Brain microvascular endothelial cell (primary cell): ENCODE data around the gene LRFN3.
"Not testable (repeated sequence)": the region's sequence is repeated elsewhere in the genome, so short reads cannot be mapped to it uniquely, and the experiment has no call there.

ENCODE experiments used
- DNase-seq: peaks from one replicate; pipeline ENCODE4 v3.0.0-alpha.2; 2020
- H3K27ac ChIP-seq: fragments of 250-450 bp; sonication (Bioruptor Pico); 2 replicates; pipeline ENCODE4 v1.5.1; 2020; ENCODE audit warnings: mild to moderate bottlenecking, moderate library complexity
- H3K27me3 ChIP-seq: fragments of 250-450 bp; sonication (Bioruptor Pico); replicated peaks from 2 replicates; pipeline ENCODE4 v1.5.1; 2020; ENCODE audit warnings: mild to moderate bottlenecking
- H3K36me3 ChIP-seq: fragments of 250-450 bp; sonication (Bioruptor Pico); replicated peaks from 2 replicates; pipeline ENCODE4 v1.5.1; 2020; ENCODE audit warnings: mild to moderate bottlenecking
- H3K4me3 ChIP-seq: 2 replicates; pipeline ENCODE4 v1.5.1; 2011; ENCODE audit warnings: low read depth, mild to moderate bottlenecking, control low read depth, low read length, moderate library complexity
- in situ Hi-C: cut with HindIII; loops from 2 replicates; pipeline ENCODE4 v1.10.0; 2017; ENCODE audit warnings: low sequenced_read_pairs, low pct_ligation_motif_present
- TF ChIP-seq, protein P1 (sequence below): IDR thresholded peaks from 2 replicates; pipeline ENCODE4 v1.5.1; 2011; ENCODE audit warnings: low read depth, mild to moderate bottlenecking, moderate library complexity, low read length, control low read depth, inconsistent platforms; ENCODE audit errors: missing control alignments

Gene LRFN3

DNA sequence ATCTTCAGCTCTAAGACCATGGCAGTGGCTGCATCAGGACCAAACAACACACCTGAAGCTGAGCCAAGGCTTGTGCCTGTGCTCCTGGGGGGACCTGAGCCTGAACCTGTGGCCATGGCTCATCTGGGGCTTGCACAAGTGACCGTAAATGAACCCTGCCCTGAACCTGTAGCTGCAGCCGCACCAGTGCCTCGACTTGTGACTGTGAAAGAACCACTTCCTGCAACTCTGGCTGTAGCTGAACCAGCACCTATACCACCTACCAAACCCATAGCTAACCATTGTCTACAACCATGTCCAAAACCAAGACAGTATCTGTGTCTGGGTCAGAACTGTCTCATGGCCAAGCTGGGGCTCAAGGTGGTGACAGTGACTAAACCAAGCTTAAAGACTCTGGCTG lies 30.6 kb downstream of the LRFN3 start:
- TF ChIP-seq, protein P1, sequence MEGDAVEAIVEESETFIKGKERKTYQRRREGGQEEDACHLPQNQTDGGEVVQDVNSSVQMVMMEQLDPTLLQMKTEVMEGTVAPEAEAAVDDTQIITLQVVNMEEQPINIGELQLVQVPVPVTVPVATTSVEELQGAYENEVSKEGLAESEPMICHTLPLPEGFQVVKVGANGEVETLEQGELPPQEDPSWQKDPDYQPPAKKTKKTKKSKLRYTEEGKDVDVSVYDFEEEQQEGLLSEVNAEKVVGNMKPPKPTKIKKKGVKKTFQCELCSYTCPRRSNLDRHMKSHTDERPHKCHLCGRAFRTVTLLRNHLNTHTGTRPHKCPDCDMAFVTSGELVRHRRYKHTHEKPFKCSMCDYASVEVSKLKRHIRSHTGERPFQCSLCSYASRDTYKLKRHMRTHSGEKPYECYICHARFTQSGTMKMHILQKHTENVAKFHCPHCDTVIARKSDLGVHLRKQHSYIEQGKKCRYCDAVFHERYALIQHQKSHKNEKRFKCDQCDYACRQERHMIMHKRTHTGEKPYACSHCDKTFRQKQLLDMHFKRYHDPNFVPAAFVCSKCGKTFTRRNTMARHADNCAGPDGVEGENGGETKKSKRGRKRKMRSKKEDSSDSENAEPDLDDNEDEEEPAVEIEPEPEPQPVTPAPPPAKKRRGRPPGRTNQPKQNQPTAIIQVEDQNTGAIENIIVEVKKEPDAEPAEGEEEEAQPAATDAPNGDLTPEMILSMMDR, result no peak
- in situ Hi-C loops, result no loop called here

DNA sequence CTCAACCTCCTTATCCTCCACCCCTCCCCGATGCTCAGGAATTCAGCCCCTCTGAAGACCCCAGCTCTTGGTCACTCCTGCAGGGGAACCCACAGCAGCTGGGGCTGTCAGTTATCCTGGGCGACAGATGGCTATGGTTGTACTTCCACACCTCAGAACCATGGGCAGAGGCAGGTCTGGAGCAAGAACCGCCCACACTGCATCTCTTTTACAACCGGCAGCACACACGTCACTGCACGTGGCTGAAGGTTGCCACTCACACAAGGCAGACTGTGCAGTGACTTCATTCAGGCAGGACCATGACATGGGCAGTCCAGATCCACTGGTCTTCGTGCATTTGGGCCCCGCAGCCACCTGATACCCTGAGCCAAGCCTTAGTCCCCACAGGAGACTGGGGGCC lies 37.3 kb downstream of the LRFN3 start:
- H3K36me3 ChIP-seq, result no peaks in the 10 kb centered on the region
- H3K27me3 ChIP-seq, result no peaks in the 10 kb centered on the region
- in situ Hi-C loops, result no loop called here
- no peak overlapping the region for H3K27ac ChIP-seq
- no peak overlapping the region for H3K4me3 ChIP-seq
- TF ChIP-seq, protein P1, result no peak
- no peak for DNase-seq

More for the DNA sequence above, 30.6 kb downstream of the LRFN3 start:
- H3K27me3 ChIP-seq, result no peaks in the 10 kb centered on the region
- no peak overlapping the region for H3K27ac ChIP-seq
- H3K4me3 ChIP-seq, result no peak overlapping the region
- H3K36me3 ChIP-seq, result no peaks in the 10 kb centered on the region
- no peak for DNase-seq

DNA sequence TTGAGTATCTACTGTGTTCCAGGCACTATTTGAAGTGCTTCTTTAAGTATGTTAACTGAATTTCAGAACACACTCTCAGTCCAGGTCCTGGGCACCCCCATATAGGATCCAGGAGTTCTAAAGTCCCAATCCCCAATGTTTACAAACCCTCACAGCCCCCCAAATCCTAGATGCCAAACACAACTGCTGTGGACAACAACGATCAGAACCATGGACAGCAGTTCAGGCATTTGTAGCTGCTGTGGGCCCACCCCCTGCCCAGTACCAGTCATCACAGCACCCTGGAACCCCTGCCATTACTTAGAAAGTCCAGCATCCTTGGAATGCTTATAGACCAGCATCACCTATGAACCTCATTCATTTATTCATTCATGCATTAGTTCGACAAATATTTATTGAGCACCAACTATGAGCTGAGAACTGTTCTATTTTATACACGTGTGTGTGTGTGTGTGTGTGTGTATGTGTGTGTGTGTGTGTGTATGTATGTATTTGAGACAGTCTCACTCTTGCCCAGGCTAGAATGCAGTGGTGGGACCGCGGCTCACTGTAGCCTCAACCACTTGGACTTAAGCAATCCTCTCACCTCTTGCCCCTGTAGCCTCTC lies 39.5 kb downstream of the LRFN3 start:
- H3K4me3 ChIP-seq, result no peak overlapping the region
- in situ Hi-C loops, result no loop called here
- no peak overlapping the region for H3K27ac ChIP-seq
- TF ChIP-seq, protein P1, result no peak
- H3K36me3 ChIP-seq, result no peaks in the 10 kb centered on the region
- H3K27me3 ChIP-seq, result no peaks in the 10 kb centered on the region
- DNase-seq, result no peak

DNA sequence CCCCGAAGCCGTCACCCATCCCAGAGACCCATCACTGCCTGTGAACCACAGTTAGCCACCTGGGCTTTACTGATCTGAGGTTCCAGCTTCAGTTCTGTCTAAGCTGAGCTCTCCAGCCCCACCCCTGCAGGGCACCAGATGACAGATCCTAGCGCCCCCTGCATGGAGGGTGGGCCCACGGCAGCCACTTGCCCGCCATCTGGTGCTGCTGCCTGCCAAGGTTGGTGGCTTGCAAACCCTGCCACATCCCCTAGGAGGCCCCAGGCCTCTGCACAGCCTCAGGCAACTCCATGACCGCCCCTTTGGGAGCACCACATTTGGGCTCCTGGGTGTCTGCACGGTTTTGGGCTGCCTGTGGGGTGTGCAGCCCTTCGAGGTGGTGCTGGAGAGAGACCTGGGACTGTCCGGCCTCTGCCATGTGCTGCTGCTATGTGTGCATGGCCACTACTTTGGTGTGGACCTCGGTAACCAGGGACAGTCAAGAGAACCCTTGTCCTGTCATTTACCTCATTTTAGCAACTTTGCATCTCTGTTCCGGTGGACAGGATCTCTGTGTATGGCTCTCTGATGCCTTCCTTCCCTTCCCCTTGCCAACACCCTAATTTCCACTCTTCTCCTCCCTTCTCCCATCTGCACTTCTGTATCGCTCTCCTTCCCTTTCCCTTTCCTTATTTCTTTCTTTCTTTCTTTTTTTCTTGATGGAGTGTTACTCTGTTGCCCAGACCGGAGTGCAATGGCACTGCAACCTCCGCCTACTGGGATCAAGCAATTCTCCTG lies 41.5 kb downstream of the LRFN3 start:
- TF ChIP-seq, protein P1, result peak; percentile 32
- in situ Hi-C loops, result no loop called here
- Histone ChIP-seq H3K27ac (no peak overlapping the region), H3K4me3 (no peak overlapping the region), H3K27me3 (no peaks in the 10 kb centered on the region), H3K36me3 (no peaks in the 10 kb centered on the region)
- no peak for DNase-seq

DNA sequence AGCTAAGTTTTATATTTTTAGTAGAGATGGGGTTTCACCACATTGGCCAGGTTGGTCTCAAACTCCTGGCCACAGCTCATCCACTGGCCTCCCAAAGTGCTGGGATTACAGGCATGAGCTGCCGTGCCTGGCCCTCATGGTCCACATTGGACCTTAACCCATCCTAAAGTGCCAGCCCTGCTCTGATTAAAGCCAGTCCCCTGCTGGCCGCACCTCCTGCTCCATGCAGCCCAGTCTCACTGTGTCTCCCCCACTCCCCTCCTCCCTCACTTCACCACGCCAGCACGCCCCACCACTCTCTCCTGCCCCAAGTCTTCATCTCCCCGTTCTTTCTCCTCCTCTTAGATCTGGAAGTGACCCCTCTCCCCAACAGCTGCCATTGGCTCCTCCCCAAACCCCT lies 42.1 kb downstream of the LRFN3 start:
- Histone ChIP-seq H3K36me3 (no peaks in the 10 kb centered on the region), H3K27me3 (no peaks in the 10 kb centered on the region), H3K27ac (no peak overlapping the region), H3K4me3 (no peak overlapping the region)
- TF ChIP-seq, protein P1, result no peak
- in situ Hi-C loops, result no loop called here
- DNase-seq, result no peak

DNA sequence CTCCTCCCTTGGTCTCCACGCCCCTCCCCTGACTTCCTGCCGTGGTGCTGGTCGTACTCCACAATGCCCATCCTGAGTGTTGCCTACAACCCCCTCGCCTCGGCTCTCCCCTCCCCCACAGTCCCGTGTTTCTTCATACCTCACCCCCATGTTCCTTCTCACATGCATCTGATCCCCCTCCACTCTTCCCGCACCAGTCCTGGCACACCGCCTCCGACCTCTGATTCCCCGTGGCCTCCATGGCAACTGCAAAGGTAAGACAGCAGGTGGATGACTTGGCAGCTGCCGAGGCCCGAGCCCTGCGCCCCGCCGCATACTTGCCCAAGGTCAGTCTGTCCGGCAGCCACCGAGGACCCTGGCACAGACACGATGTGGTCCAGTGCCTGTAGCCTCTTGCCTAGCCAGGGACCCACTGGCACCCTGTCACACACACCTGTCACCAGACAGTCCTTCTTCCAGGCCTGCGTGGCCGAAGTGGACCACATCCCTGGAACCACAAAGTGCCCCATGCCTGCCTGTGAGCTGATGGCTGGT lies 42.7 kb downstream of the LRFN3 start:
- no peak overlapping the region for H3K27ac ChIP-seq
- in situ Hi-C loops, result no loop called here
- no peak for DNase-seq

DNA sequence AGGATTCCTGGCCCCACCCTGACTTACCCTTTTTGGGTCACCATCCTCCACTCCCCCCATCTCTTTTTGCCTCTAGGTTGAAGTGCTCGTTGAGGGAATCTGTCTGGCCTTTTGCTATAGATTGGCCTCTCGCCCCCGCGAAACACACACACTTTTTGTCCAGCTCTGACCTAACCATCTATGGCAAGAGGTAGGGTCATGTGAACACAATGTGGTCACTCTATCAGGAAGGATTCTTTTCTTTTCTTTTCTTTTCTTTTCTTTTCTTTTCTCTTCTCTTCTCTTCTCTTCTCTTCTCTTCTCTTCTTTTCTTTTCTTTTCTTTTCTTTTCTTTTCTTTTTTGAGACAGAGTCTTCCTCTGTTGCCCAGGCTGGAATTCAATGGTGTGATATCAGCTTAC lies 44.8 kb downstream of the LRFN3 start:
- DNase-seq, in situ Hi-C loops, H3K36me3 ChIP-seq, H3K27ac ChIP-seq, H3K27me3 ChIP-seq, H3K4me3 ChIP-seq: not testable (repeated sequence)

More for the DNA sequence above, 42.7 kb downstream of the LRFN3 start:
- Histone ChIP-seq H3K4me3 (no peak overlapping the region), H3K27me3 (no peaks in the 10 kb centered on the region), H3K36me3 (no peaks in the 10 kb centered on the region)
- TF ChIP-seq, protein P1, result no peak
